ENCODE measurements around the gene ANKRD35. TPM values are rescaled to one million over a fixed set of nuclear protein-coding genes. Genes with fewer than 3 reads are reported as not detected.

The ANKRD35 gene
- total and polyA plus RNA-seq, 10 of the 15 experiments (the other 5 are each of a cell fraction or from before 2014, with no cell fraction given) = 0.01 to 0.08 TPM; not detected in 8

DNA sequence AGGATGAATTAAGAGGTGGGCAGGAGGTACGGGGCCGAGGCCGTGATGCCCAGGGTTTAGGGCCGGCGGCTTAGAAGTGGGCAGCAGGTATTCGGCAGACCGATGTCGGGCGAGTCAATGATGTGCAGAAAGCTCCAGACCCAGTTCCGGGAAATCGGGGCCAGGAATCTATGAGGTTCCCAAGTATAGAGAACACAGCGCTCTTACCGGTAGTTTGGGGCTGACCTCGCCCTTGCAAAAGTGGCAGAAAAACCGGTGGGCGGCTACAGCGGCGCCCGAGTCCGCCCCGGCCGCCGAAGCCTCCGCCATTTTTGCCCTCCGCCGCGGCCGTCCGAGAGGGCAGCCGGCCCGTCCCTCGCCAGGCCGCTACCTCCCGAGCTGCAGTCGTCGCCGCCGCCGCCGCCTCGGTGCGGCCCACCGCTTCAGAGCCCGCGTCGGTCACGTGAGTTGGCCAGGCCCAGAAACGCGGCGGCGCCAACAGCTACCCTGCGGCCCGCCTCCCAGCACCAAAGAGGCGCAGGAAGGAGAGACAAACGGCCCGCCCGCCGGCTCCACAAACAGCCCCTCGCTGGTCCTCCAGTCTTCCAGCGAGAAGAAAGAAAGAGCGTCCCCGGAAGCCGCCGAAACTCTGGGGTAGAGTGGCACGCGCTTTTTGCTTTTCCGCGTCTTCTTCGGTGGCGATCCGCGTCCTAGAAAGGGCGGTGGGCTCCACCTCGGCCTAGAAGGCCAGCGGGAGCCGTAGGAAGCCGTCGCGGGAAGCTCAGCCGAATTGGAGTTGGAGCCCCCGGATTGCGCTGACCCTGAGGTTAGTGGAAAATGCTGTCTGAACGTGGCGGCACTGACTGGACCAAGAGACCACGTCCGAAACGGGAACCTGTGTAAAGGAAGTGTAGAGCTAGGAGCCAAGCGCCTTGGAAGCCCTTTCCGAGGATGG, 61.8 kb downstream of the ANKRD35 start, which contains the start of the genes POLR3C and RNF115 (continued):
- TF ChIP-seq, protein P1, sequence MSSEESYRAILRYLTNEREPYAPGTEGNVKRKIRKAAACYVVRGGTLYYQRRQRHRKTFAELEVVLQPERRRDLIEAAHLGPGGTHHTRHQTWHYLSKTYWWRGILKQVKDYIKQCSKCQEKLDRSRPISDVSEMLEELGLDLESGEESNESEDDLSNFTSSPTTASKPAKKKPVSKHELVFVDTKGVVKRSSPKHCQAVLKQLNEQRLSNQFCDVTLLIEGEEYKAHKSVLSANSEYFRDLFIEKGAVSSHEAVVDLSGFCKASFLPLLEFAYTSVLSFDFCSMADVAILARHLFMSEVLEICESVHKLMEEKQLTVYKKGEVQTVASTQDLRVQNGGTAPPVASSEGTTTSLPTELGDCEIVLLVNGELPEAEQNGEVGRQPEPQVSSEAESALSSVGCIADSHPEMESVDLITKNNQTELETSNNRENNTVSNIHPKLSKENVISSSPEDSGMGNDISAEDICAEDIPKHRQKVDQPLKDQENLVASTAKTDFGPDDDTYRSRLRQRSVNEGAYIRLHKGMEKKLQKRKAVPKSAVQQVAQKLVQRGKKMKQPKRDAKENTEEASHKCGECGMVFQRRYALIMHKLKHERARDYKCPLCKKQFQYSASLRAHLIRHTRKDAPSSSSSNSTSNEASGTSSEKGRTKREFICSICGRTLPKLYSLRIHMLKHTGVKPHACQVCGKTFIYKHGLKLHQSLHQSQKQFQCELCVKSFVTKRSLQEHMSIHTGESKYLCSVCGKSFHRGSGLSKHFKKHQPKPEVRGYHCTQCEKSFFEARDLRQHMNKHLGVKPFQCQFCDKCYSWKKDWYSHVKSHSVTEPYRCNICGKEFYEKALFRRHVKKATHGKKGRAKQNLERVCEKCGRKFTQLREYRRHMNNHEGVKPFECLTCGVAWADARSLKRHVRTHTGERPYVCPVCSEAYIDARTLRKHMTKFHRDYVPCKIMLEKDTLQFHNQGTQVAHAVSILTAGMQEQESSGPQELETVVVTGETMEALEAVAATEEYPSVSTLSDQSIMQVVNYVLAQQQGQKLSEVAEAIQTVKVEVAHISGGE (CRISPR knock-in tag; IDR thresholded peaks at IDR 0.05) = no peak
- peak; percentile 68; the same call in 1 of the 2 replicates for TF ChIP-seq CHD1 (IDR thresholded peaks at IDR 0.05; ENCODE audit: low read depth, low read length)
- peak; percentile 8 for TF ChIP-seq PBX3 (IDR thresholded peaks at IDR 0.05; ENCODE audit: insufficient replicate concordance, low read depth, low read length)
- TF ChIP-seq YY1 (IDR thresholded peaks at IDR 0.05; ENCODE audit: low read depth, low read length) = peak; percentile 88; the same call in 1 of the 2 replicates
- TF ChIP-seq, protein P2, sequence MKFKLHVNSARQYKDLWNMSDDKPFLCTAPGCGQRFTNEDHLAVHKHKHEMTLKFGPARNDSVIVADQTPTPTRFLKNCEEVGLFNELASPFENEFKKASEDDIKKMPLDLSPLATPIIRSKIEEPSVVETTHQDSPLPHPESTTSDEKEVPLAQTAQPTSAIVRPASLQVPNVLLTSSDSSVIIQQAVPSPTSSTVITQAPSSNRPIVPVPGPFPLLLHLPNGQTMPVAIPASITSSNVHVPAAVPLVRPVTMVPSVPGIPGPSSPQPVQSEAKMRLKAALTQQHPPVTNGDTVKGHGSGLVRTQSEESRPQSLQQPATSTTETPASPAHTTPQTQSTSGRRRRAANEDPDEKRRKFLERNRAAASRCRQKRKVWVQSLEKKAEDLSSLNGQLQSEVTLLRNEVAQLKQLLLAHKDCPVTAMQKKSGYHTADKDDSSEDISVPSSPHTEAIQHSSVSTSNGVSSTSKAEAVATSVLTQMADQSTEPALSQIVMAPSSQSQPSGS (IDR thresholded peaks at IDR 0.05; ENCODE audit: low read length) = no peak
- TF ChIP-seq CREB1 (IDR thresholded peaks at IDR 0.05; ENCODE audit: low read depth) = peak; percentile 67
- TF ChIP-seq HCFC1 (IDR thresholded peaks at IDR 0.05; ENCODE audit: low read length) = no peak; the same call in 1 of the 2 replicates
- TF ChIP-seq SMAD5 (IDR thresholded peaks at IDR 0.05; ENCODE audit: low read depth) = peak; percentile 72; the same call in 1 of the 2 replicates
- TF ChIP-seq BHLHE40 (IDR thresholded peaks at IDR 0.05; ENCODE audit: borderline replicate concordance in 1 of 2, low read depth in 2 of 2, low read length in 1 of 2) = peak; percentile 95 to 99
- TF ChIP-seq NFYB (IDR thresholded peaks at IDR 0.05; ENCODE audit: insufficient read depth, low read depth, low read length) = no peak
- peak; percentile 79 for TF ChIP-seq GATAD2B (conservative IDR thresholded peaks at IDR 0.05; ENCODE audit: low read depth)
- TF ChIP-seq WRNIP1 (IDR thresholded peaks at IDR 0.05; ENCODE audit: borderline replicate concordance, low read depth, low read length) = 0 out of 2 replicates have a peak, but pooled peaks have one; percentile 65
- no peak for TF ChIP-seq RFX5 (IDR thresholded peaks at IDR 0.05; ENCODE audit: low read depth, low read length)
- no peak for TF ChIP-seq FOXM1 (IDR thresholded peaks at IDR 0.05; ENCODE audit: low read depth, low read length)
- TF ChIP-seq ZSCAN29 (IDR thresholded peaks at IDR 0.05) = 0 out of 2 replicates have a peak, but pooled peaks have one; percentile 13
- TF ChIP-seq IKZF1 (conservative IDR thresholded peaks at IDR 0.05) = peak; percentile 82
- no peak for TF ChIP-seq ZNF384 (IDR thresholded peaks at IDR 0.05; ENCODE audit: borderline replicate concordance, low read depth, low read length)
- TF ChIP-seq ZZZ3 (IDR thresholded peaks at IDR 0.05; ENCODE audit: control insufficient read depth, insufficient read length, low read depth) = no peak
- TF ChIP-seq KAT2A (conservative IDR thresholded peaks at IDR 0.05; ENCODE audit: control insufficient read depth, low read depth, low read length) = no peak
- no peak for TF ChIP-seq ZBTB4 (CRISPR knock-in tag; IDR thresholded peaks at IDR 0.05)

Data from GM12878 (cell line).